K562 (cell line): Measurements from ENCODE around the gene EPN3. TPM values are rescaled to one million over a fixed set of nuclear protein-coding genes. Genes with fewer than 3 reads are reported as not detected.

ENCODE experiments used
- EHMT2 ChIP-seq: fragments of 450-650 bp; IDR thresholded peaks from 2 replicates; pipeline ENCODE4 v1.6.1; 2018; ENCODE audit warnings: antibody characterized with exemption
- KDM4B ChIP-seq, 2 experiments: fragments of 450-650 bp in 1 of 2; sonication (generic) in 1 of 2; IDR thresholded peaks; 2 replicates each; pipeline ENCODE4 v1.6.1; 2016 to 2017; ENCODE audit warnings: borderline replicate concordance in 2 of 2, antibody characterized with exemption in 1 of 2, low read depth in 1 of 2, mild to moderate bottlenecking in 1 of 2
- KLF1 ChIP-seq: fragments of 450-650 bp; IDR thresholded peaks from 2 replicates; pipeline ENCODE4 v1.6.1; 2016; ENCODE audit warnings: missing genetic modification characterization, missing compliant biosample characterization
- RBM25 ChIP-seq: fragments of 200-400 bp; formaldehyde crosslinking; IDR thresholded peaks from 2 replicates; pipeline ENCODE4 v1.6.1; 2018; ENCODE audit warnings: low read length, low read depth, moderate library complexity; ENCODE audit not compliant: severe bottlenecking
- RERE ChIP-seq: sonication (generic); formaldehyde crosslinking; IDR thresholded peaks from 2 replicates; pipeline ENCODE4 v1.8.0; 2023; ENCODE audit warnings: missing genetic modification reagents, mild to moderate bottlenecking, borderline replicate concordance
- SAP30 ChIP-seq: fragments of 200-600 bp; sonication (generic); IDR thresholded peaks from 2 replicates; pipeline ENCODE4 v1.6.1; 2012; ENCODE audit warnings: borderline replicate concordance, low read depth, mild to moderate bottlenecking, moderate library complexity, low read length, control low read depth, inconsistent platforms; ENCODE audit not compliant: insufficient read depth, poor library complexity, severe bottlenecking
- TSHZ1 ChIP-seq: fragments of 250-450 bp; sonication (Bioruptor Pico); IDR thresholded peaks from 2 replicates; pipeline ENCODE4 v1.4.0; 2020; ENCODE audit warnings: mild to moderate bottlenecking, moderate library complexity
- ZFP1 ChIP-seq: fragments of 450-650 bp; formaldehyde crosslinking; IDR thresholded peaks from 2 replicates; pipeline ENCODE4 v1.4.0; 2020; ENCODE audit warnings: mild to moderate bottlenecking, mixed read lengths
- ZKSCAN1 ChIP-seq: fragments of 150-350 bp; IDR thresholded peaks from 2 replicates; pipeline ENCODE4 v1.6.1; 2016; ENCODE audit warnings: low read depth, low read length
- ZNF282 ChIP-seq: sonication (generic); formaldehyde crosslinking; IDR thresholded peaks from 2 replicates; pipeline ENCODE4 v1.8.1; 2023; ENCODE audit warnings: missing genetic modification reagents
- polyA plus RNA-seq, 8 experiments: library from polyadenylated mRNA; depleted of rRNA in 4 of 8; stranded (reverse) in 5 of 8; unstranded in 3 of 8; fragments of >200 nt; fragmentation: Nextera tagmentation in 2 of 8; fragmentation: Illumina TruSeq in 1 of 8; extraction: Ambion mirVana in 2 of 8; extraction: Trizol in 1 of 8; gene quantifications; 2 replicates each; pipeline versions ENCODE4 v1.2.1 to v1.2.3, GENCODE V29; 2011 to 2014; ENCODE audit warnings: inconsistent platforms in 1 of 8, missing spikeins in 1 of 8
- total RNA-seq, 7 experiments: library from RNA; depleted of rRNA in 6 of 7; stranded (reverse); fragments of >200 nt in 6 of 7; fragmentation: Illumina TruSeq in 2 of 7; extraction: Trizol in 2 of 7; gene quantifications; 2 replicates each; pipeline versions ENCODE4 v1.2.1 to v1.2.3, GENCODE V29; 2011 to 2021; ENCODE audit warnings: low replicate concordance in 1 of 7
- TF ChIP-seq, protein P1 (sequence below): sonication (generic); IDR thresholded peaks from 2 replicates; pipeline ENCODE4 v1.6.1; 2016
- TF ChIP-seq, protein P2 (sequence below): fragments of 250-450 bp; sonication (Bioruptor Pico); IDR thresholded peaks from 2 replicates; pipeline ENCODE4 v1.4.0; 2020

Gene EPN3
- total and polyA plus RNA-seq, 9 of the 15 experiments (the other 6 are each of a cell fraction or from before 2014, with no cell fraction given): 0.16 TPM; not detected in 8

DNA sequence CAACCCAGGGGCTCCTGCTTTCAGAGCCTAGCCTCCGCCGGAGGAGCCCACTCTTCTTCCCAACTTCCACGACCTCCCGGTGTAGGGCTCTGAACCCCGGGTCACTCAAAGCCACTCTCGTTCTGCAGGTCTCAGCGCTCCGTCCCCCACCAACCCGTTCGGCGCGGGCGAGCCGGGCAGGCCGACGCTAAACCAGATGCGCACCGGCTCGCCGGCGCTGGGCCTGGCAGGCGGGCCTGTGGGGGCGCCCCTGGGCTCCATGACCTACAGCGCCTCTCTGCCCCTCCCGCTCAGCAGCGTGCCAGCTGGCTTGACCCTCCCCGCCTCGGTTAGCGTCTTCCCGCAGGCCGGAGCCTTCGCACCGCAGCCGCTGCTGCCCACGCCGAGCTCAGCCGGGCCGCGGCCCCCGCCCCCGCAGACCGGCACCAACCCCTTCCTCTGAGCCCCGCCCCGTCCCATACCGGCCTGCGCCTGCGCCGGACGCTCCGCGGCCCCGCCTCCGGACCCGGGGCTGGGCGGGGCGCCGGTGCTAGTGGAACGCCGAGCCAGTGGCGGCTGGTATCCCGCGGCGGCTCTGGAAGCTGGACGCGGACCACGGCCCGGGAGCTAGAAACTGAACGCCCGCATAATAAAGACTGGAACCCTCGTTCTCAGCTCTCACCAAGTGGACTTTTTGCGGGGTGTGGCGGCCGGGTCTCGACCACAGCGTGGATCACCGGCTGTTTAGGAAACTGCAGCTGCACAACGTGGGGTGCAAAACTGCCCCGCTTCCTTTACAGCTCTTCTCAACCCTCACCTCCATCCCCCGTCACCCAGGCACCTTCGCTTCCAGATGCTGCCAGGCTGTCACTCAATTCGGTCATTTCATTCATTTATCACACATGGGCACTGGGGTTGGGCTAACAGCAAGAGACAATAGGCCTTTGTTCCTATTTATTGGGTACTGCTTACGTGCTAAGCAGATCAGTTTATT lies 9.5 kb downstream of the EPN3 start (continued):
- TF ChIP-seq RERE (CRISPR knock-in tag) (no peak), SAP30 (no peak), ZFP1 (CRISPR knock-in tag) (no peak), ZKSCAN1 (no peak), ZNF282 (CRISPR knock-in tag) (0 out of 2 replicates have a peak, but pooled peaks have one; percentile 68), TSHZ1 (CRISPR knock-in tag) (no peak), KLF1 (tag) (no peak), EHMT2 (no peak), KDM4B (IDR thresholded peaks at IDR 0.05; ENCODE audit: borderline replicate concordance in 2 of 2, low read depth in 1 of 2) (no peak), RBM25 (no peak)
- TF ChIP-seq, protein P1, sequence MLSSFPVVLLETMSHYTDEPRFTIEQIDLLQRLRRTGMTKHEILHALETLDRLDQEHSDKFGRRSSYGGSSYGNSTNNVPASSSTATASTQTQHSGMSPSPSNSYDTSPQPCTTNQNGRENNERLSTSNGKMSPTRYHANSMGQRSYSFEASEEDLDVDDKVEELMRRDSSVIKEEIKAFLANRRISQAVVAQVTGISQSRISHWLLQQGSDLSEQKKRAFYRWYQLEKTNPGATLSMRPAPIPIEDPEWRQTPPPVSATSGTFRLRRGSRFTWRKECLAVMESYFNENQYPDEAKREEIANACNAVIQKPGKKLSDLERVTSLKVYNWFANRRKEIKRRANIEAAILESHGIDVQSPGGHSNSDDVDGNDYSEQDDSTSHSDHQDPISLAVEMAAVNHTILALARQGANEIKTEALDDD: no peak
- TF ChIP-seq, protein P2, sequence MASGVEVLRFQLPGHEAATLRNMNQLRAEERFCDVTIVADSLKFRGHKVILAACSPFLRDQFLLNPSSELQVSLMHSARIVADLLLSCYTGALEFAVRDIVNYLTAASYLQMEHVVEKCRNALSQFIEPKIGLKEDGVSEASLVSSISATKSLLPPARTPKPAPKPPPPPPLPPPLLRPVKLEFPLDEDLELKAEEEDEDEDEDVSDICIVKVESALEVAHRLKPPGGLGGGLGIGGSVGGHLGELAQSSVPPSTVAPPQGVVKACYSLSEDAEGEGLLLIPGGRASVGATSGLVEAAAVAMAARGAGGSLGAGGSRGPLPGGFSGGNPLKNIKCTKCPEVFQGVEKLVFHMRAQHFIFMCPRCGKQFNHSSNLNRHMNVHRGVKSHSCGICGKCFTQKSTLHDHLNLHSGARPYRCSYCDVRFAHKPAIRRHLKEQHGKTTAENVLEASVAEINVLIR (CRISPR knock-in tag): no peak
